ENCODE data around the gene MYH15. TPM values are rescaled to one million over a fixed set of nuclear protein-coding genes. Genes with fewer than 3 reads are reported as not detected.

Gene MYH15
- total RNA-seq (2014; rRNA removed; shearing (Covaris generic)), result under 0.01 TPM in 1 of 2 replicates, not detected in the other

DNA sequence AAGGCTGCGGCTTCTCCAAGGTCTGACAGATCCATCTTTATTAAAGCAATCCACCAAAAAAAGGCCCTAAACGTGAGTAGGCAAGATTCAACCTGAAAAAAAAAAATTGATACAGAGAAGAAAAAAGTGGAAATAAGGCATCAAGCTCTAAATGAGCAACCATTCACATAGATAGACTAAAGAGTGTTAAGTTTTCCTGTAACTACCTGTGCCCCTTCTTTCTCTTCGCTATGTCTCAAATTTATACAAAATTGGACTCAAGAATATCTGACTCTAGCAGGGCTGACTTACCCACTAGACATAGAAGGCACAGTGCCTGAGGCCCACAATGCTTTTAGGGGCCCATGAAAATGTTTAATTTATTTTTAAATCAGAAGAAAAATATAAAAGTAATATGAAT lies at the start of gene MYH15:
TSS of gene MYH15 (minus strand) at position 101 of the 400 bp plus-strand sequence. CDS start at position 35, 66 bp downstream.
- DNase-seq (ENCODE audit: low spot score), result no peak
- in situ Hi-C loops (cut with HindIII; ENCODE audit: low sequenced_read_pairs), result no loop called here

DNA sequence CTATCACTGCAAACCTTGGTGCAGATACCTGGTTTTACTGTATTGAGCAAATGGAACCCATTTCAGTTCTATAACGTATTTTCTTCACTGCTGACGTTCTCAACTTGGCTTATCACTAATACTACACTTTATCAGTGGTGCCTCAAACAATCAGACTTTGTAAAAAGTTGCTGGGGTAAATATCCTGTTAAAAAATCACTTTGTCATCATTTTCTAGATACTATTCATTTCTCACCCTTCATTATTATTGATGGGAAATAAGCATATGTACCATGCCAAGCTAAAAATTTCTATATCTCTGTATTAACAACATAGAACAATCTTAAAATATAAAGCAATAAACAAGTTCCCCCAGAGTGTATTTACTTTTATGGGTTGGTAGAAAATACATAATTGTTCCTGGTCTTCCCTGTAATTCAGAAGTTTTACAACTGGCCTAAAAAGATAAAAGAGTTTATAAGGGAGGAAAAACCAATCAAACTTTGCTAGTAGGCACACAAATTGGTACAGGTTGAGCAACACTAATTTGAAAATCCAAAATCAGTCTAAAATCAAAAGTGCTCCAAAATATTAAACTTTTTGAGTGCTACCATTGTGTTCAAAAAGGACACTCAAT lies 45.7 kb upstream of the MYH15 start:
- in situ Hi-C loops (cut with HindIII; ENCODE audit: low sequenced_read_pairs), result no loop called here
- DNase-seq (ENCODE audit: low spot score), result no peak

DNA sequence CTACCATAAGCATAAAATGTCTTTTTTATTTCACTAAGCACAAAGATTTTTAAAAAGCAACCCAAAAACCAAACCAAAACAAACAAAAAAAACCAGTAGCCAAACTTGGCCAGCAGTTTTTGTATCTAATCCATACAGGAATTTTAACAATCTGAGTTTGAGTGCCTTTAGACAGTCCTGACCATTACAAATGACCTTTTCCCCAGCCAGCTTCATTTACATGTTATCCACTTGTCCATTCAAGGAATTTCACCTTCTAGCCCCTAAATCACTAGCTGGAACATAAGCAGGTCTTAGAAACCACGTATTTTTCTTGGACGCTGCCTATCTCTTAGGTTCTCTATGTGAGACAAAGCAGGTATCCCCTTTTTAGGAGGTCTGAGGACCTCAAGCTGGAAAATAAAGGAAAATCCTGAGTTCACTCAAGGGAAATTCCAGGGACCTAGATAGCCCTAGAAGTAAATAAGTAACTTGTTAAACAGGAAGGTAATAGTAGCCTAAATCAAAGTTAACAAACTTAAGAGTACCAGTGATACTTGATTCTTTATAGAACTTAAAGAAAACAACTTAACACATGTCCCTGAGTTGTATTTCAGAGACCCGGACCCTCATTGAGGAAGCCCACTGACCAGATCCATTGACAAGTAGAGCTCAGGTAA lies 44.6 kb upstream of the MYH15 start:
- DNase-seq (ENCODE audit: low spot score), result no peak
- in situ Hi-C loops (cut with HindIII; ENCODE audit: low sequenced_read_pairs), result no loop called here

DNA sequence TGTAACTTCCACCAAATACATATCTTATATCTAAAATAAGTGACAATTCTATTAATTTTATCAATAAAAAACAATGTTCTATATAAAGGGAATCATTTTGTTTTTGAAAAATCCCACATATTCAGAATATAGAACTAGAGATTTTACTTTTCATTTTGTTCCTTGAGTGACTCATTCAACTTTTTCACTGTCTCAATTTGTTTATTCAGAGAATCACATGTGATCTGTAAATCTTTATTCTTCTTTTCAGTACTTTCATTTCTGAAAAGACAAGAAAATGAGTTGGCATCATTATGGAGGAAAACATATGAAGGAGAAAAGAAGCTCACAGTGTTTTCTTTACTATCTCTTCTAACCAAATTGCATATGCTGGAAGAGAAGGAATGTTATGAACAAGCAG lies 43.8 kb upstream of the MYH15 start:
- DNase-seq (ENCODE audit: low spot score), result no peak
- in situ Hi-C loops (cut with HindIII; ENCODE audit: low sequenced_read_pairs), result no loop called here

DNA sequence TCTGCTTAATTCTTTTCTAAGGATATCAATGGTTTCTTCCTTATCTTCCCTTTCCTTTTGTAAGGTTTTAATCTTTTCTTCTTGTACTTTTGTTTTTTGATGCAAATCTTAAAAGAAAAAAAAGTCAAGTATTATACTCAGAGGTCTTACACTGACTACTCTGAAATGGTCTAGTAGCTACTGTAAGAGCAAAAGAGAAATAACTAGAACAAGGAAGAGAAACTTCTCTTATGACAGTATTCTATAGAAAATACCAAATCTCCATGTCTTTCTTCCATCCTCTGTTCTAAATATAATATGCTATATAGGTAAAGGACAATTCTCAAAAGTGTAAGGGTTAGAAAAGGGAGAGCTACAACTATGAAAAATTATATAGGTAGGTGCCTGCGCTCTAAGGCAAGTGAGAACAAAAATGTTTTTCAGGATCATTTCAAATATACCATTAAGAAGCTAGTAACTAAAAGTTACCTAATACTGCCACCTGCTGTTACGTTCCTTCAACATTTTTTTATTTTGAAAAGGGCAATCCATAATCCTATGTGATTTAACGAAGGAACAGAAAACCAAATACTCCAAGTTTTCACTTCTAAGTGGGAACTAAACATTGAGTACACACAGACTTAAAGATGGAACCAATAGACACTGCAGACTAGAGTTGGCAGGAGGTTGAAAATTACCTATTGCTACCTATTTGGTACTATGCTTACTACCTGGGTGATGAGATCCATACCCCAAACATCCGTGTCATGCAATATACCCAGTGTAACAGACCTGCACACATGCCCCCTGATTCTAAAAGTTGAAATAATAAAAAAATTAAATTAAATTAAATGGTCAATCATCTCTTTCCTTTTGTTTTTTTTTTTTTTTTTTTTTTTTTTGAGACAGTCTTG lies 42.1 kb upstream of the MYH15 start:
- DNase-seq (ENCODE audit: low spot score), result peak; percentile 59
- in situ Hi-C loops (cut with HindIII; ENCODE audit: low sequenced_read_pairs), result no loop called here

DNA sequence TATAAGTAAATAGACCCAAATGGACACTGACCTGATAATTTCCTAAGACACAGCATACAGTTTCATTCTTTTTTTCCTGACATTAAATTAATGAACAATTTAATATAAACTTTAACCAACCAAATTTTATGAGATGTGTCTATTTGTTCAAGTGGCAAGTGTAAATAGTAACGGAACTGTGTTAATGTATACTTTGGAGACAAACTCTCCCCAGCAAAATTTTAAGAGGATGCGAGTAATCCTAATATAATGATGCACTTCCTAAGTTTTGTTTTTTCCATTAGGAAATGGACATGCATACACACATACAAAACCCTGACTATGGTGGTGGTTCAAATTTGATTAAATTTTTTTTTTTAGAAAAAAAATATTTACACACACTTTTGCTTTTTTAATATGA lies 38.5 kb upstream of the MYH15 start:
- in situ Hi-C loops (cut with HindIII; ENCODE audit: low sequenced_read_pairs), result no loop called here
- DNase-seq (ENCODE audit: low spot score), result no peak

DNA sequence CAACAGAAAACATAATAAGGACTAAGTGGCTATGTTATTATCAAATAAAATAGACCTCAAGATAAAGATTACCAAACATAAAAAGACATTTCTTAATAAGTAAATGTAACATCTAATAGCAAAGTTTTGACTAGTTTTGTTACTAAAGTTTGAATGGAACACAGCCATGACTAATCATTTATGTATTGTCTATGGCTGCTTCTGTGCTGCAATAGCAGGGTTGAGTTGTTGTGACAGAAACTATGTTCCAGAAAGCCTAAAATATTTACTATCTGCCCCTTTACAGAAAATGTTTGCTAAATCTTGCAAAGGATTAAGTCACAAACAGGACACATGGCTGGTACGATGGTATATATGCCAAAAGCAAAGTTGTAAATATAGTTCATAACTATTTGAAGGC lies 37.9 kb upstream of the MYH15 start:
- no peak for DNase-seq (ENCODE audit: low spot score)
- in situ Hi-C loops (cut with HindIII; ENCODE audit: low sequenced_read_pairs), result no loop called here

DNA sequence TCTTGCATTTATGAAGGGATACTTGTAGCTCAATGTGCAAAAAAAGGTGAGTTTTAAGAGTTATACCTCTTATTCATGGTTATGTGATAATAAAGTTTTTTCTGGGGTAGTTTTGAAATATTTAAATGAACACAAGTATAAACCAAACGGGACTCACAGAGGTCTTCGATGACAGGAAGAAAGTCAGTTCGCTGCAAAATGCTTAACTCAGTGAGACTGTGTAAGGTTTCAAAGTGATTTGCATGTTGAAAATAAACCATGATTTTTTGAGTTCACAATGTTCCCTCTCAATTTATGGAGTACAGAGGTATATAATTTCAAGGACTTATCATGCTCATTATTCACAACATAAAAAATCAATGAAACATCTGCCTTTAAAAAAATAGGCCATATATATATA lies 36.3 kb upstream of the MYH15 start:
- no peak for DNase-seq (ENCODE audit: low spot score)
- in situ Hi-C loops (cut with HindIII; ENCODE audit: low sequenced_read_pairs), result no loop called here

DNA sequence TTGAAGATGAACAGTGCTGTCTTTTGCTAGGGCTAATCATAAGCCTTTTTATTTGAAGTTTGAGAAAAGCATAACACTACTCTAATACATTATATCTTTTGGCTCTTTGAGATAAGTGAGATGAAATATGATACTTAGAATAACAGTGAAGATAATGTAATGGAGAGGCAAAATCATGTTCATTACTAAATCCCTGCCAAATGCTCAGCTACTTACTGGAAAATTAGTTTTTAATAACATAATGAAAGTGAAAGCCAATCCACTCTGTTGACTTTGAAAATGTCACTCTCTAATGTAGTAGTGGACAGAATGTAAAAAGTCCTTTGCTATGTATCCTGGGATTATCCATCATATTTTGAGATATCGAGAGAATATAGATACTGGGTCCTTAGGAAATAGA lies 35.9 kb upstream of the MYH15 start:
- DNase-seq (ENCODE audit: low spot score), result no peak
- in situ Hi-C loops (cut with HindIII; ENCODE audit: low sequenced_read_pairs), result no loop called here

DNA sequence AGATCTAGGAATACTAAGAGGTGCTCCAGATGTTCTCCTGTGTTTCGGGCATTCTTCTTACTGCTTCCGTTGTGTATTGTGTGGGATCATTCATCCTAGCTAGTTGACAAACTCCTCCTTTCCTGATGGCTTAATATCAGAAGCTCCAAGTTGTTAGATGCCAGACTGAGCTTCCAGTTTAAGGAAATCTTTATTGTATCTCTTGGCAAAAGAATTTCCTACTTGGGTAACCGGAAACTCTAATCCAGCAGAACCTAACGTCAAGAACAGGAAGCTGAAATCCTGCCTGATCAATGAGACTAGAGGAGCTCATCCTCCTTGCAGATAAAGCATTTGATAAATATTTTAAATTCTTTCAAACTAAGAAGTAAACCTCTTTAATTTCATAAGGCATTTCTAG lies 27.7 kb upstream of the MYH15 start:
- in situ Hi-C loops (cut with HindIII; ENCODE audit: low sequenced_read_pairs), result no loop called here
- DNase-seq (ENCODE audit: low spot score), result no peak

DNA sequence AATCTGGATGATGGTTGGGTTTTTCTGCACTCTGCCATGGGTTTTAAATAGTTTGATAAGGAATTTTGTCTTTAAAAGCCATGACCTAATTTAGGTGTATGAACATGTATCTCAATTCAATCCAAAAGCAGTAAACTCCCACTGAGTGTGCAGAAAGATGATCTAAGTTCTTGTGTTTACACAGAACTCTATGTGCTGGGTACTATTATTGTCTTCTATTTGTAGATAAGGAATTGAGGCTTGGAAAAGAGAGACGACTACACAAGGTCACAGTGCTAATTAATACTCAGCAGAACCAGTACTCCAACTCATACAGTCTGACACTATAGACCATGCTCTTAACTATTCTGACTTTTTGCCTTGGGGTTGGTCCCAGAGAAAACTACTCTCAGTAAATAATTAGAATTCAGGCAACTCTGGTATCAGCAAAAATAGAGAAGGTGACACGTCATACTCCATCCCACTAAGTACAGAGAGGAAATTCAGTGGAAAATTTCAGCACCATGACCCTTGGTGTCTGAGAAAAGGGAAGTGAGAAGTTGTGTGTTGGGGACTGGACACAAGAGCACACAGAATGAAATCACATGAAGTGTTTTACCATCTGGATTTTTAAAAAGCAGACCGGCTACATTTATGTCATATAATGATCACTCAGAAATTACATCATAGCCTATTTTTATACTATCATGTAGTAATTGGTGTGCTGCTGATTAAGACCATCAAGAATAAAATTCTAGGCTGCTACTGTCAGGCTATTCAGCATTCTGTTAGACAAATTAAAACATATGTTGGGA lies 18.3 kb upstream of the MYH15 start:
- no peak for DNase-seq (ENCODE audit: low spot score)
- in situ Hi-C loops (cut with HindIII; ENCODE audit: low sequenced_read_pairs), result no loop called here

DNA sequence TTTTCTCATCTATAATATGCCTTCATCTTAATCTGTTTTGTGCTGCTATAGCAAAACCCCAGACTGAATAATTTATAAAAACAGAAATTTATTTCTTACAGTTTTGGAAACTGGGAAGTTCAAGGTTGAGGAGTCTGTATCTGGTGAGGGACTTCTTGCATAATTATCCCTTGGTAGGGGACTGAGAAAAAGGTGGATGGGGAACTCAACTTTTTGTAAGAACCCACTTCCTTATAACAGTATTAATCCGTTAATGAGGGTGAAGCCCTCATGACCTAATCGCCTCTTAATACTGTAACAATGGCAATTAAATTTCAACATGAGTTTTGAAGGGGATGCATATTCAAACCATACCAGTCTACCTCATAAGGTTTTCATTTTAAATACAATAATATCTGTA lies 17.4 kb upstream of the MYH15 start:
- no peak for DNase-seq (ENCODE audit: low spot score)
- in situ Hi-C loops (cut with HindIII; ENCODE audit: low sequenced_read_pairs), result no loop called here

DNA sequence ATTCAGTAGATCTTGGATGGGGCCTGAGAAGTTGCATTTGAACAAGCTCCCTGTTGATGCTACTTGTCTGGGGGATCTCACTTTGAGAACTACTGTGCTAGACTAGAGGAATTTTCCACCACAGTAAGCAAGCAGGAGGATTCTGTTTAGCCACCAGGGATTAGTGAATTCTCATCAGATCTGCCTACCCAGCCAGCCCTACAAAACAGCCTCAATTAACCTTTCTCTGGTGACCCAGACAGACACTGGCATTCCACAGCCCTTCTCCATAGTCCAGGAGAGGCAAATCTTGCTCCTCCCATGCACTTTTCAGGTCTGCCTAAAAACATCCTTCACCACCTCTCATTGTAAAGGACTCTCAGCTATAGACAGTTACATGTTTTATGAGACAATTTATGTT lies 16.7 kb upstream of the MYH15 start:
- in situ Hi-C loops (cut with HindIII; ENCODE audit: low sequenced_read_pairs), result no loop called here

DNA sequence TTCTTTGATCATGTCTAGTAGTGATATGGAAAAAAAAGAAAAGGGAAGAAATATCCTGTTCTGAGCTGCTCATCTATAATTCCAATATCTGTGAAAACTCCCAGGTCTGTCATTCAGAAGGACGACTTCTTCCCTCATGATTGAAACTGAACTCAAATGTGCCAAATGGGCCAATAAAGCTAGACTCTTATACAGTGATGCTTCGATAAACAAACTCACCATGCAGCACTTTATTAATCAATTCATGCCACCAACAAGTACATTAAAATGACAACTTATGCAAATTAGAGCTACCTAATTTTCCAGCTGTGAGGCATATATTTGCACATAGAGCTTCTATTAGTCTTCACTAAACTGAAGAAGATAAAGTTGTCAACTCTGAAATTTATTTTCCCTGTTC lies 15.6 kb upstream of the MYH15 start:
- in situ Hi-C loops (cut with HindIII; ENCODE audit: low sequenced_read_pairs), result no loop called here
- no peak for DNase-seq (ENCODE audit: low spot score)

More for the DNA sequence above, 16.7 kb upstream of the MYH15 start:
- DNase-seq (ENCODE audit: low spot score), result no peak

DNA sequence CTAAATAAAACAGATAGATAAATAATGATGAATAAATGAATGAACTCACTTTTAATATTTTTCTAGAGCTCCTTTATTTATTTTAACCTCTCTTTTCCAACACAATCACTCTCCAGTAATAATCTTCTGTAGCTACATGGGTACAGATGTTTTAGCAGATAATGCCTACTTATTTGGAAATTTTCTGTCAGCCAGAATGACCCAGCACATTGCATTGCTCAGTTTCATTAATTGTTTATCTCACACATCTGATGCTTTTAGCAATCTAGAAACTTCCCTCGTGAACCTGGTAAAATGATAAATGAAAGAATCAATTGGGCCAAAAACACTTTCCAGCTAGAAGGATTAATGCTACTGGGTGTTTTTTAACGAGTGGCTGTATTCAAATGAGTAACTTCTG lies 14.9 kb upstream of the MYH15 start:
- no peak for DNase-seq (ENCODE audit: low spot score)
- in situ Hi-C loops (cut with HindIII; ENCODE audit: low sequenced_read_pairs), result no loop called here

DNA sequence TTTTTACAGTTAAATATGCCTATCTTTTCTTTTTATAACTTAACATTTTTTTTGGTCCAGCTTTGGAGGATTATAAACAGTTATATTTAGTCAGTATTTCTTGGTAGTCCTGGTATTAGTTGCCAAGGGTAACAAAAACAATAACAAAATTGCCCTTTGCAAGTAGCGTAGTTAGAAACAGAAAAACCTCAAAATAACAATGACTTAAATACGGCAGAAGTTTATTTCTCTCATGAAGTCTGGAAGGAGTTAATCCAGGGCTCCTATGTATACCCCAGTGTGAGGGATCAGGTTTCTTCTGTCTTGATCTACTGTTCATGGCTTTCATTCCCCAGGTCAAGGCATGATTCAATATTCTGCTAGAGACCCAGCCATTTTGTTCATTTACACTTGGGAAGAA lies 14.1 kb upstream of the MYH15 start:
- in situ Hi-C loops (cut with HindIII; ENCODE audit: low sequenced_read_pairs), result no loop called here
- DNase-seq (ENCODE audit: low spot score), result no peak

DNA sequence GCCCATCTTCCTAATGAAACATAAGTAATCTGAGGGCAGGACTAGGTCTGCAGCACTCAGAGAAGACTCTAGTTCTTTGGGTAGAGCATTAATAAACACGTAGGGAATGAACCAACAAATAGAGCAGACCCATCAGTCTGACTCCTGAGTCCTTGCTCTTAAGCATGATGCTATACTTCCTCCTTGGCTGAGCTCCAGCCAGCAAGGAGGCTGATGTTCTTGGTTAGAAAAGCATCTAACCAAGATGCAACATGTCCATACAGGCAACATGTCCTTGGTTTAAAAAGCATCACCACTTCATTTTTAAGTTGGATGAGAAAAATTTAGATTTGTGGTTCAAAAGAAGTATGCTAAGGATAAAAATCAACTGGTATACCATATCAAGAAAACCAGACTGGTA lies 8.5 kb upstream of the MYH15 start:
- DNase-seq (ENCODE audit: low spot score), result no peak
- in situ Hi-C loops (cut with HindIII; ENCODE audit: low sequenced_read_pairs), result no loop called here

DNA sequence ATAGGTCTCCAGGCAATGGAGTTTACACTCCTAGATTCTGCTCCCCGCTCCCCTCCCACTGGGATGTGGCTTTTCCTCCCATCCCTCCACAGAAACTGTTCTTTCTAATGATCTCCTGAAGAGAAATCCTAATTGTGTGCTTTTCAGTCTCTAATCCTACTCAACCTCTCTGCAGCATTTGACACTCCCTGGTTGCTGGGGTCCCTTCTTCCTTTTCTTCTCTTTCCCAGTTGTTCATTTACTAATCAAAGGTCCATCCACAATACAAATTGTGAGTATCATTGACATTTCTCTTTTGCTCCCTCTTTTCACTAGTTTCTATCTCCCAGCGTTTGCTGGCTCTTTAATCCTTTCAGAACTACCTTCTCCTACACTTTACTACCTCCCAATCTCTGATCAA lies 6.5 kb upstream of the MYH15 start:
- no peak for DNase-seq (ENCODE audit: low spot score)
- in situ Hi-C loops (cut with HindIII; ENCODE audit: low sequenced_read_pairs), result no loop called here

DNA sequence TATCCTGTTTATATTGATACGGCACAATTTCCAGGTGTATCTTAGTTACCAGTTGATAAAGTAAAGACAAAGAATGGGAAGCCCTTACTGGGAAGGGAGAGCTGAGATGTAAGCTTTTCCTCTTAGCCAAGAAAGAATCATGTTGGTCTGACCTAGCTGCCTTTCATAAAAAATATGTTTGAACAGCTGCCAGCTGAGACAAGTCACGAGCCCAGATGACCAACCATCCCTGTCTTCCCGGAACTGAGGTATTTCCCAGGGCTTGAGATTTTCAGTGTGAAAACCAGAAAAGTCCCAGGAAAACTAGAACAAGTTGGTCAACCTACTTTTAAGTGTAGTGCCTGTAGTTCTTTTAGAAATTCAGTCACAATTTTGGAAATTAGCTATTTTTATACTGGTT lies 3.6 kb upstream of the MYH15 start:
- in situ Hi-C loops (cut with HindIII; ENCODE audit: low sequenced_read_pairs), result no loop called here
- no peak for DNase-seq (ENCODE audit: low spot score)

DNA sequence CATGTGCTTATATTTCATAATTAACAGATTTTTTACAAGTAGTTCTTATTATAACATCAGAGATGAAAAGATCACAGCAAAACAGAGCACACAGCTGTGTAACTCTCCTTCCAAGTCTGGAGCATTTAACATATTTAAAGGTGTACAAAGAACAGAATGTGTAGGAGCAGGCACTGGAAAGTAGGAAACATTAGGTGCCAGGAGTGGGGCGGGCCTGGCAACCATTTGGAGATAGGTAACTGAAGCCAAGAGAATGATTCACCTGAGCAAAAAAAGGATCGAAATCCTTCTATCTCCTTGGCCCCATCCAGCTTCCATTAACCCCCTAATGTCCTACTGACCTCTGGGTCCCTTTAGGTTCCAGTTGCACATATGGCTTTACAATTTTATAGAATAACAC lies 2.3 kb upstream of the MYH15 start:
- in situ Hi-C loops (cut with HindIII; ENCODE audit: low sequenced_read_pairs), result no loop called here
- no peak for DNase-seq (ENCODE audit: low spot score)

Data from G401 (cell line).